GM12891 (cell line): ENCODE measurements around the gene RIMS1.

Experiments used
- POLR2A ChIP-seq: IDR thresholded peaks from 2 replicates; pipeline ENCODE4 v1.6.1; 2011; ENCODE audit warnings: low read depth, low read length, control low read depth
- POLR2AphosphoS5 ChIP-seq: IDR thresholded peaks from 2 replicates; pipeline ENCODE4 v1.6.1; 2011; ENCODE audit warnings: low read depth, low read length, control low read depth
- TAF1 ChIP-seq: IDR thresholded peaks from 2 replicates; pipeline ENCODE4 v1.6.1; 2011; ENCODE audit warnings: low read depth, low read length, control low read depth

GRCh38 chr6:72321788-72322187 is 435.4 kb downstream of the RIMS1 start:
- no peak for TF ChIP-seq POLR2AphosphoS5
- no peak for TF ChIP-seq POLR2A
- no peak for TF ChIP-seq TAF1
